Measurements from ENCODE around the gene RNF7. TPM values are rescaled to one million over a fixed set of nuclear protein-coding genes. Genes with fewer than 3 reads are reported as not detected.
A peak's percentile ranks its signal among the peaks of the same experiment; 100 is the strongest.

Gene RNF7
- polyA plus RNA-seq, 3 donors: 92.2 to 206 (median 187) TPM

- Histone ChIP-seq H3K9me3 (replicated peaks in 1 of 2; ENCODE audit: control insufficient read depth in 1 of 2, insufficient read depth in 1 of 2, low read length in 2 of 2) (no peaks in the 10 kb centered on the region), H3K27me3 (ENCODE audit: control insufficient read depth in 2 of 2, insufficient read depth in 2 of 2, low read length in 2 of 2) (no peaks in the 10 kb centered on the region), H2AFZ (ENCODE audit: insufficient read depth, low read depth, low read length, poor library complexity, severe bottlenecking) (no peak overlapping the region), H3K4me2 (replicated peaks; ENCODE audit: extremely low read depth, low read length, poor library complexity, severe bottlenecking) (no peak overlapping the region), H3K4me1 (ENCODE audit: control insufficient read depth in 1 of 2, insufficient read depth in 2 of 2, low read length in 2 of 2) (peaks cover 9 to 10% of the 10 kb centered on the region in 2 donors), H3K9ac (ENCODE audit: insufficient read depth, low read length, poor library complexity, severe bottlenecking) (no peak overlapping the region), H4K20me1 (ENCODE audit: insufficient read depth, low read length) (no peaks in the 10 kb centered on the region), H3K79me2 (ENCODE audit: insufficient read depth, low read length) (no peaks in the 10 kb centered on the region), H3K36me3 (replicated peaks in 1 of 2; ENCODE audit: control insufficient read depth in 1 of 2, insufficient read depth in 2 of 2, low read length in 2 of 2) (no peaks in the 10 kb centered on the region), H3K27ac (ENCODE audit: low read depth in 1 of 2, low read length in 2 of 2) (no peak overlapping the region), H3K4me3 (replicated peaks in 1 of 3; ENCODE audit: low read depth in 2 of 3, low read length in 3 of 3) (no peak overlapping the region)
- Mint-ChIP-seq H3K9me3 (no peaks in the 10 kb centered on the region), H3K4me1 (no peaks in the 10 kb centered on the region), H3K4me3 (no peak overlapping the region), H3K36me3 (no peaks in the 10 kb centered on the region), H3K27me3 (ENCODE audit: low read depth in 3 of 3) (peaks cover 0 to 1% (median 0%) of the 10 kb centered on the region in 3 donors), H3K27ac (no peak overlapping the region)
- intact Hi-C loops (cut with micrococcal nuclease): no loop called here
- TF ChIP-seq CTCF (IDR thresholded peaks at IDR 0.05): no peak
- no peak for DNase-seq
- 100% methylated on average over 1 of the region's 1 CpG for WGBS (ENCODE audit: insufficient coverage)
These were observed 26.4 kb downstream of the RNF7 start for GRCh38 chr3:141764465-141764864.

GRCh38 chr3:141764986-141765385 lies 26.9 kb downstream of the RNF7 start:
- intact Hi-C loops (cut with micrococcal nuclease): no loop called here
- Histone ChIP-seq H3K9ac (ENCODE audit: insufficient read depth, low read length, poor library complexity, severe bottlenecking) (no peak overlapping the region), H3K4me2 (replicated peaks; ENCODE audit: extremely low read depth, low read length, poor library complexity, severe bottlenecking) (no peak overlapping the region), H4K20me1 (ENCODE audit: insufficient read depth, low read length) (no peaks in the 10 kb centered on the region), H3K9me3 (replicated peaks in 1 of 2; ENCODE audit: control insufficient read depth in 1 of 2, insufficient read depth in 1 of 2, low read length in 2 of 2) (no peaks in the 10 kb centered on the region), H3K4me1 (ENCODE audit: control insufficient read depth in 1 of 2, insufficient read depth in 2 of 2, low read length in 2 of 2) (peaks cover 9 to 10% of the 10 kb centered on the region in 2 donors), H2AFZ (ENCODE audit: insufficient read depth, low read depth, low read length, poor library complexity, severe bottlenecking) (peak overlapping the region; percentile 22), H3K36me3 (replicated peaks in 1 of 2; ENCODE audit: control insufficient read depth in 1 of 2, insufficient read depth in 2 of 2, low read length in 2 of 2) (no peaks in the 10 kb centered on the region), H3K79me2 (ENCODE audit: insufficient read depth, low read length) (no peaks in the 10 kb centered on the region), H3K27ac (ENCODE audit: low read depth in 1 of 2, low read length in 2 of 2) (peak overlapping the region in 1 of 2 donors; percentile 21), H3K27me3 (ENCODE audit: control insufficient read depth in 2 of 2, insufficient read depth in 2 of 2, low read length in 2 of 2) (no peaks in the 10 kb centered on the region), H3K4me3 (replicated peaks in 1 of 3; ENCODE audit: low read depth in 2 of 3, low read length in 3 of 3) (no peak overlapping the region)
- 48% methylated on average over 2 of the region's 2 CpGs for WGBS (ENCODE audit: insufficient coverage)
- H3K27me3 Mint-ChIP-seq (ENCODE audit: low read depth in 3 of 3): peaks cover 0 to 3% (median 1%) of the 10 kb centered on the region in 3 donors
- TF ChIP-seq CTCF (IDR thresholded peaks at IDR 0.05): no peak
- no peaks in the 10 kb centered on the region for H3K36me3 Mint-ChIP-seq
- H3K4me3 Mint-ChIP-seq: no peak overlapping the region
- no peaks in the 10 kb centered on the region for H3K9me3 Mint-ChIP-seq
- H3K4me1 Mint-ChIP-seq: no peaks in the 10 kb centered on the region
- no peak for DNase-seq
- H3K27ac Mint-ChIP-seq: no peak overlapping the region

All from CD14-positive monocyte (primary cell).